Activated B cell treated with CpG ODN at 0.5 μM for 24 hours (primary cell): Measurements from ENCODE around the gene AREL1. TPM values are rescaled to one million over a fixed set of nuclear protein-coding genes. Genes with fewer than 3 reads are reported as not detected.

ENCODE experiments used
- ATAC-seq: fragments of 200-7000 bp; cut with Tn5 transposase; one replicate; pipeline ENCODE4 v1.10.0; 2021; ENCODE audit warnings: low read depth, mild to moderate bottlenecking, moderate library complexity
- CTCF ChIA-PET: fragments of 350-600 bp; sonication (Branson Sonifier 250); formaldehyde crosslinking; loops from one replicate; lab custom pipeline; 2021; ENCODE audit warnings: antibody characterized with exemption; lab: Charles Lee
- POLR2A ChIA-PET: fragments of 350-600 bp; sonication (Branson Sonifier 250); formaldehyde crosslinking; loops from one replicate; lab custom pipeline; 2021; ENCODE audit warnings: antibody characterized with exemption; lab: Charles Lee
- DNase-seq: peaks from one replicate; pipeline ENCODE4 v3.0.0; 2022
- H3K27ac Mint-ChIP-seq: one replicate; pipeline ENCODE4 v1.8.0; 2020; ENCODE audit warnings: mixed read lengths
- H3K27me3 Mint-ChIP-seq: one replicate; pipeline ENCODE4 v1.8.0; 2021; ENCODE audit warnings: mixed read lengths
- H3K36me3 Mint-ChIP-seq: one replicate; pipeline ENCODE4 v1.8.0; 2021; ENCODE audit warnings: low read depth, mixed read lengths
- H3K4me1 Mint-ChIP-seq: one replicate; pipeline ENCODE4 v1.8.0; 2021; ENCODE audit warnings: mixed read lengths
- H3K4me3 Mint-ChIP-seq: one replicate; pipeline ENCODE4 v1.8.0; 2020; ENCODE audit warnings: mild to moderate bottlenecking, mixed read lengths
- H3K9me3 Mint-ChIP-seq: one replicate; pipeline ENCODE4 v1.8.0; 2020; ENCODE audit warnings: mixed read lengths
- intact Hi-C: fragments of 100-400 bp; cut with micrococcal nuclease; formaldehyde crosslinking; loops from one replicate; pipeline ENCODE4 v1.15.1; 2024
- total RNA-seq: library from RNA; stranded (reverse); gene quantifications from 2 replicates; pipeline ENCODE4 v1.2.3, GENCODE V29; 2022
- TF ChIP-seq, protein P1 (sequence below): fragments of 200-600 bp; IDR thresholded peaks from one replicate; pipeline ENCODE4 v1.8.0; 2022; ENCODE audit warnings: antibody characterized with exemption, mild to moderate bottlenecking

AREL1 gene
- total RNA-seq, 1 donor from 2014 or later = 49.7 TPM

DNA sequence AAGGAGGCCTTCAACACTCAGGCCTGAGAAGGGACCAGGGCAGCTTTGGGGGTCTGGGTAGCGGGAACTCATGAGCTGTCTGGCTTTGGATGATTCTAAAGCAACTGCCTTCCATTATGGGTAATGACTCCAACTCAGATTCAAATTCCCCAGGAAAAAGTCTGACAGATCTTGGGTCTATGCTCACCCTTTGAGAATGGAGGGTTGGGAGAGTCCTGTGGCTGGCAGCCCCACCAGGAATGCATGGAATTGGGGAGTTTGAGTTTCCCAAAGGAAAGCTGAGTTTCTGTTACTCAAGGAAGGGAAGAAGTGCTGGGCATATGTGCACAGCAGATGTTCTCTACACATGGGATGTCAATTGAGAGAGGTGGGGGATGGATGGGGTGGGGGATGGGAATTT lies 78.4 kb downstream of the AREL1 start:
- DNase-seq (no peak), ATAC-seq (no peak)
- POLR2A ChIA-PET = no interaction called here
- H3K27ac Mint-ChIP-seq = no peak overlapping the region
- CTCF ChIA-PET = no interaction called here
- no peaks in the 10 kb centered on the region for H3K36me3 Mint-ChIP-seq
- H3K4me1 Mint-ChIP-seq = no peaks in the 10 kb centered on the region
- intact Hi-C loops = no loop called here
- no peaks in the 10 kb centered on the region for H3K9me3 Mint-ChIP-seq
- TF ChIP-seq, protein P1, sequence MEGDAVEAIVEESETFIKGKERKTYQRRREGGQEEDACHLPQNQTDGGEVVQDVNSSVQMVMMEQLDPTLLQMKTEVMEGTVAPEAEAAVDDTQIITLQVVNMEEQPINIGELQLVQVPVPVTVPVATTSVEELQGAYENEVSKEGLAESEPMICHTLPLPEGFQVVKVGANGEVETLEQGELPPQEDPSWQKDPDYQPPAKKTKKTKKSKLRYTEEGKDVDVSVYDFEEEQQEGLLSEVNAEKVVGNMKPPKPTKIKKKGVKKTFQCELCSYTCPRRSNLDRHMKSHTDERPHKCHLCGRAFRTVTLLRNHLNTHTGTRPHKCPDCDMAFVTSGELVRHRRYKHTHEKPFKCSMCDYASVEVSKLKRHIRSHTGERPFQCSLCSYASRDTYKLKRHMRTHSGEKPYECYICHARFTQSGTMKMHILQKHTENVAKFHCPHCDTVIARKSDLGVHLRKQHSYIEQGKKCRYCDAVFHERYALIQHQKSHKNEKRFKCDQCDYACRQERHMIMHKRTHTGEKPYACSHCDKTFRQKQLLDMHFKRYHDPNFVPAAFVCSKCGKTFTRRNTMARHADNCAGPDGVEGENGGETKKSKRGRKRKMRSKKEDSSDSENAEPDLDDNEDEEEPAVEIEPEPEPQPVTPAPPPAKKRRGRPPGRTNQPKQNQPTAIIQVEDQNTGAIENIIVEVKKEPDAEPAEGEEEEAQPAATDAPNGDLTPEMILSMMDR = no peak
- no peak overlapping the region for H3K4me3 Mint-ChIP-seq
- peaks cover 11% of the 10 kb centered on the region for H3K27me3 Mint-ChIP-seq

DNA sequence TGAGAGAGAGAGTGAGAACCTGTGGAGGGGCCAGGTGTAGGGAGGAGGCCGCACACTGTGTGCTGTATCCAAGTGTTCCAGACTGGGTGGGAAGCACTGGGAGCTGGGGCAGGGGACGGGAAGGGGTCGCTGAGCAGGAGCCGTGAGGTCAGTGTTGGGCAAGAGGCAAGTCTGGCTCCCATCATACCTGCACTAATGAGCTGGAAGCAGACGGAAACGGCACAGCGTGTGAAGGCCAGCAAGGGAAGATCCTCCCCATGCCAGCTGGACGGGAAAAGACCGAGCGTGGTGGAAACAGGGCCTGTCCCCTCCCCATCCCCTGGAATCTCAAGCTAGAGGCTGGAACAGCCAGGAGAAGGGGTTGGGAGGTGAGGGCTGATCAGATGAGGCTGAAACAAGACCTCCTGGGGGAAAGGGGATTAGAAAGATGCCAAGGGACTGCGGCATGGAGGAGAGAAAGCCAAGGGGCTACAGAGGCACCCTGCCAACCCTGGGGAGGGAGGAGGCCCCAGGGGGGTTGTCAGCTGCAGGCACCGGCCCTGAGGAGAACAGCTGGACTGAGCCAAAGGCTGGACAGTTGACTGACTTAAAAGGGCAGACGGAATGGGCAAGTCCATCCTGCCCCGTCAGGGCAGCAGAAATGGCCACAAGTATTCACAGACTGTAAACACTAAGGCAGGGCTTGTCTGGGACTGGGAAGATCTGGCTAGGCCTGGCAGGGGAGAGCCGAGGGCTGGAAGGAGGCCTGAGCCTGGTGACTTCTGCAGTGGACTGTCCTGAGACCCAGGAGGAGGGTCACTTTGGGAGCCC lies 81.8 kb downstream of the AREL1 start:
- TF ChIP-seq, protein P1 = no peak
- CTCF ChIA-PET = no interaction called here
- H3K36me3 Mint-ChIP-seq = no peaks in the 10 kb centered on the region
- no peak overlapping the region for H3K4me3 Mint-ChIP-seq
- DNase-seq = no peak
- peaks cover 8% of the 10 kb centered on the region for H3K27me3 Mint-ChIP-seq
- H3K9me3 Mint-ChIP-seq = no peaks in the 10 kb centered on the region
- ATAC-seq = no peak
- intact Hi-C loops = no loop called here
- POLR2A ChIA-PET = no interaction called here
- H3K27ac Mint-ChIP-seq = no peak overlapping the region
- peaks cover 3% of the 10 kb centered on the region for H3K4me1 Mint-ChIP-seq

DNA sequence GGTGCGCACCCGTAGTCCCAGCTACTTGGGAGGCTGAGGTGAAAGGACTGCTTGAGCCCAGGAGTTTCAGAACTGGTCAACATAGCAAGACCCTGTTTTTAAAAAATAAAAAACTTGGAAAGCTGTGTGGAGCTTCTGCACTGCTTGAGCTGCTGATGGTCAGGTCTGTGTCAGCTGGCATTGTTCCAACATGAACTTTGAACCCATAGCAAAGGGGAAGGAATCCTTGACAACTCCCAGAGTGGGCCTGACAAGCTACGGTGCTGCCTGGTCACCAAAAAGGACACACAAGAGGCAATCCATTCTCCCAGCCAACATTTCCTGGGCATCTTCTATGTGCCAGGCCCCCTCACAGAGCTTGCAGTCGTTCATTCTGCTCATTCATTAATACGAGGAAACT lies 84.5 kb downstream of the AREL1 start:
- Mint-ChIP-seq H3K36me3 (no peaks in the 10 kb centered on the region), H3K4me1 (peaks cover 3% of the 10 kb centered on the region), H3K4me3 (no peak overlapping the region), H3K27ac (no peak overlapping the region), H3K27me3 (peaks cover 5% of the 10 kb centered on the region), H3K9me3 (no peaks in the 10 kb centered on the region)
- intact Hi-C loops = no loop called here
- ATAC-seq (no peak), DNase-seq (no peak)
- ChIA-PET CTCF (interaction anchor here (1.1 kb wide), 1 partner anchor 16 kb away, joined by 3 read pairs; no protein-coding TSS in a partner anchor), POLR2A (no interaction called here)
- TF ChIP-seq, protein P1 = no peak

DNA sequence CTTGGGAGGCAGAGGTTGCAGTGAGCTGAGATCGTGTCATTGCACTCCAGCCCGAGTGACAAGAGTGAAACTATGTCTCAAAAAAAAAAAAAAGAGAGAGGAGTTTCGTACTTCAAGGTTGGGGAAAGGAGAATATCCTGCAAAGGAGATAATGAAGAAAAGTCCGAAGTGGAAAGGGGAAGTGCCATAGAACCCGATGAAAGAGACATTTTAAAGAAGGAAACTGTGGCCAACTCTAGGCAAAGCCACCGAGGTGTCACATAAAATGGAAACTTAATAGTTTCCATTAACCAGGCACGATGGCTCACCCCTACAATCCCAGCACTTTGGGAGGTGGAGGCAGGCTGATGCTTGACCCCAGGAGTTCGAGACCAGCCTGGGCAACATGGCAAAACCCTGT lies 85.8 kb downstream of the AREL1 start:
- ATAC-seq (no peak), DNase-seq (no peak)
- Mint-ChIP-seq H3K27me3 (peaks cover 3% of the 10 kb centered on the region), H3K4me3 (peak overlapping the region; percentile 28), H3K36me3 (no peaks in the 10 kb centered on the region), H3K4me1 (peaks cover 3% of the 10 kb centered on the region), H3K9me3 (no peaks in the 10 kb centered on the region), H3K27ac (no peak overlapping the region)
- TF ChIP-seq, protein P1 = no peak
- ChIA-PET POLR2A (interaction anchor here (0.7 kb wide), 1 partner anchor 28 kb away, joined by 3 read pairs; no protein-coding TSS in a partner anchor), CTCF (interaction anchor here (1.2 kb wide), 1 partner anchor 14 kb away, joined by 3 read pairs; no protein-coding TSS in a partner anchor)
- intact Hi-C loops = no loop called here

DNA sequence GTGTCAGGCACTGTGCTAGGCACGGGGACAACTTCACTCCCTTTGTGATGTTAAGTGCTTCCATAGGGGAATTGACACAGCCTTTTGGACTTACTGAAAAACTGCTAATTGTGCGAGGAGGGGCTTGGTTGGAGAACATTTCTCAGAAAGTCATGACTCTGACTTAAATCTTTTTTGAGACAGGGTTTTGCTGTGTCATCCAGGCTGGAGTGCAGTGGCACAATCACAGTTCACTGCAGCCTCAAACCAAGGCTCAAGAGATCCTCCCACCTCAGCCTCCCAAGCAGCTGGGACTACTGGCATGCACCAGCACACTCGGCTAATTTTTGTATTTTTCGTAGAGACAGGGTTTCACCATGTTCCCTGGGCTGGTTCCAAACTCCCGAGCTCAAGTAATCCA lies 90.6 kb downstream of the AREL1 start:
- H3K4me1 Mint-ChIP-seq = peaks cover 29% of the 10 kb centered on the region
- intact Hi-C loops = no loop called here
- H3K36me3 Mint-ChIP-seq = no peaks in the 10 kb centered on the region
- CTCF ChIA-PET = no interaction called here
- ATAC-seq = no peak
- H3K27ac Mint-ChIP-seq = no peak overlapping the region
- POLR2A ChIA-PET = no interaction called here
- no peaks in the 10 kb centered on the region for H3K9me3 Mint-ChIP-seq
- peaks cover 2% of the 10 kb centered on the region for H3K27me3 Mint-ChIP-seq
- H3K4me3 Mint-ChIP-seq = no peak overlapping the region
- TF ChIP-seq, protein P1 = no peak
- DNase-seq = no peak
